MM.1S (cell line): ENCODE data around the gene LRRC8E.
A peak's percentile ranks its signal among the peaks of the same experiment; 100 is the strongest.

ENCODE experiments used
- DNase-seq: peaks from one replicate; pipeline ENCODE4 v3.0.0-alpha.2; 2015
- H2AFZ ChIP-seq: fragments of 300-600 bp; sonication (generic); 2 replicates; pipeline ENCODE4 v1.6.0; 2016; ENCODE audit warnings: antibody characterized with exemption, low read length
- H3F3A ChIP-seq: fragments of 300-600 bp; sonication (generic); 2 replicates; pipeline ENCODE4 v1.6.1; 2016; ENCODE audit warnings: mild to moderate bottlenecking, antibody characterized with exemption, low read length, moderate library complexity, mixed read lengths; ENCODE audit not compliant: insufficient read depth
- H3K27ac ChIP-seq: fragments of 300-600 bp; sonication (generic); 2 replicates; pipeline ENCODE4 v1.5.1; 2016; ENCODE audit warnings: mild to moderate bottlenecking, low read length
- H3K27me3 ChIP-seq: fragments of 300-600 bp; sonication (generic); replicated peaks from 2 replicates; pipeline ENCODE4 v1.6.0; 2016; ENCODE audit warnings: low read length; ENCODE audit not compliant: insufficient read depth
- H3K36me3 ChIP-seq: fragments of 300-600 bp; sonication (generic); replicated peaks from 2 replicates; pipeline ENCODE4 v1.6.1; 2016; ENCODE audit warnings: mild to moderate bottlenecking, low read length, mixed read lengths; ENCODE audit not compliant: insufficient read depth
- H3K4me1 ChIP-seq: fragments of 300-600 bp; sonication (generic); 2 replicates; pipeline ENCODE4 v1.6.1; 2016; ENCODE audit warnings: low read length, mixed read lengths
- H3K4me2 ChIP-seq: fragments of 300-600 bp; sonication (generic); 2 replicates; pipeline ENCODE4 v1.6.0; 2016; ENCODE audit warnings: low read depth, low read length
- H3K4me3 ChIP-seq: fragments of 300-600 bp; sonication (generic); 2 replicates; pipeline ENCODE4 v1.5.1; 2016; ENCODE audit warnings: low read length, mixed read lengths
- H3K79me2 ChIP-seq: fragments of 300-600 bp; sonication (generic); 2 replicates; pipeline ENCODE4 v1.6.1; 2016; ENCODE audit warnings: mixed run types, low read length, mixed read lengths
- H3K9ac ChIP-seq: fragments of 300-600 bp; sonication (generic); 2 replicates; pipeline ENCODE4 v1.6.1; 2016; ENCODE audit warnings: low read length, mixed read lengths
- H3K9me2 ChIP-seq: fragments of 300-600 bp; sonication (generic); replicated peaks from 2 replicates; pipeline ENCODE4 v1.6.1; 2016; ENCODE audit warnings: mild to moderate bottlenecking, low read length, mixed read lengths; ENCODE audit not compliant: insufficient read depth
- H3K9me3 ChIP-seq: fragments of 300-600 bp; sonication (generic); replicated peaks from 2 replicates; pipeline ENCODE4 v1.6.1; 2016; ENCODE audit warnings: mild to moderate bottlenecking, low read length, mixed read lengths; ENCODE audit not compliant: insufficient read depth
- H4K20me1 ChIP-seq: fragments of 300-600 bp; sonication (generic); 2 replicates; pipeline ENCODE4 v1.6.1; 2016; ENCODE audit warnings: mild to moderate bottlenecking, low read length, moderate library complexity, mixed read lengths; ENCODE audit not compliant: insufficient read depth
- CTCF ChIP-seq: fragments of 300-600 bp; sonication (generic); IDR thresholded peaks from 2 replicates; pipeline ENCODE4 v1.5.1; 2016; ENCODE audit warnings: antibody characterized with exemption, low read length, mixed read lengths
- EZH2 ChIP-seq: fragments of 300-600 bp; sonication (generic); optimal IDR thresholded peaks from 2 replicates; pipeline ENCODE3; 2017; ENCODE audit warnings: low read depth, mild to moderate bottlenecking, antibody characterized with exemption, low read length, mixed read lengths
- EZH2phosphoT487 ChIP-seq: fragments of 300-600 bp; sonication (generic); IDR thresholded peaks from 2 replicates; pipeline ENCODE4 v1.6.1; 2018; ENCODE audit warnings: antibody characterized with exemption, low read length

The LRRC8E gene

GRCh38 chr19:7901337-7901736, 13.0 kb downstream of the LRRC8E start:
- Histone ChIP-seq H3F3A (no peaks in the 10 kb centered on the region), H3K4me3 (no peak overlapping the region), H3K27me3 (peaks cover 31% of the 10 kb centered on the region), H3K9me3 (no peaks in the 10 kb centered on the region), H3K9me2 (no peaks in the 10 kb centered on the region), H3K79me2 (peaks cover 29% of the 10 kb centered on the region), H3K27ac (no peak overlapping the region), H3K9ac (no peak overlapping the region), H3K4me2 (no peak overlapping the region), H2AFZ (no peak overlapping the region), H4K20me1 (peaks cover 15% of the 10 kb centered on the region; the same call in 1 of the 2 replicates), H3K36me3 (no peaks in the 10 kb centered on the region), H3K4me1 (peaks cover 14% of the 10 kb centered on the region; the same call in 1 of the 2 replicates)
- no peak for DNase-seq
- no peak for TF ChIP-seq CTCF
- no peak for TF ChIP-seq EZH2
- TF ChIP-seq EZH2phosphoT487, result no peak

GRCh38 chr19:7902796-7903243, 14.5 kb downstream of the LRRC8E start:
- no peak overlapping the region; the same call in 1 of the 2 replicates for H3K27ac ChIP-seq
- H3K4me1 ChIP-seq, result peaks cover 14% of the 10 kb centered on the region; the same call in 1 of the 2 replicates
- peaks cover 43% of the 10 kb centered on the region for H3K79me2 ChIP-seq
- TF ChIP-seq EZH2 (no peak), EZH2phosphoT487 (no peak), CTCF (no peak)
- H3K9ac ChIP-seq, result peak overlapping the region; percentile 65
- no peaks in the 10 kb centered on the region for H3F3A ChIP-seq
- peaks cover 19% of the 10 kb centered on the region; the same call in 1 of the 2 replicates for H4K20me1 ChIP-seq
- peaks cover 18% of the 10 kb centered on the region for H3K27me3 ChIP-seq
- H3K4me3 ChIP-seq, result peak overlapping the region; percentile 69
- H3K9me3 ChIP-seq, result no peaks in the 10 kb centered on the region
- H2AFZ ChIP-seq, result peak overlapping the region; percentile 86
- H3K9me2 ChIP-seq, result no peaks in the 10 kb centered on the region
- H3K36me3 ChIP-seq, result no peaks in the 10 kb centered on the region
- peak; percentile 8 for DNase-seq
- H3K4me2 ChIP-seq, result peak overlapping the region; percentile 98

- Histone ChIP-seq H3K9me3 (no peaks in the 10 kb centered on the region), H3K4me1 (peaks cover 14% of the 10 kb centered on the region; the same call in 1 of the 2 replicates), H3K4me2 (peak within 1 kb of the TSS; percentile 98), H4K20me1 (peaks cover 19% of the 10 kb centered on the region), H3K79me2 (peaks cover 50% of the 10 kb centered on the region), H3K36me3 (no peaks in the 10 kb centered on the region), H3K27me3 (peaks cover 17% of the 10 kb centered on the region; the same call in 1 of the 2 replicates), H3K9me2 (no peaks in the 10 kb centered on the region), H3K4me3 (peak within 1 kb of the TSS; percentile 75), H3F3A (no peaks in the 10 kb centered on the region), H3K27ac (no peak within 1 kb of the TSS; the same call in 1 of the 2 replicates), H3K9ac (peak within 1 kb of the TSS; percentile 65), H2AFZ (peak within 1 kb of the TSS; percentile 86)
- peak; percentile 100 for DNase-seq
- TF ChIP-seq EZH2, result no peak
- TF ChIP-seq CTCF, result peak; percentile 84
- TF ChIP-seq EZH2phosphoT487, result no peak
Observed at GRCh38 chr19:7903244-7904073, 15.1 kb downstream of the LRRC8E start, which contains the start of gene MAP2K7. Gene MAP2K7 (plus strand): TSS chr19:7903877. CDS start chr19:7903945, 68 bp downstream.
